Measurements from ENCODE around the gene SLC2A1.

- no peak for TF ChIP-seq POLR2A (IDR thresholded peaks at IDR 0.05)
- TF ChIP-seq CTCF (IDR thresholded peaks at IDR 0.05): no peak
Observed at GRCh38 chr1:42926235-42926878, 32.3 kb downstream of the SLC2A1 start.
